PC-9 (cell line): Measurements from ENCODE around the gene PCDH8.

ENCODE experiments used
- EZH2 ChIP-seq: fragments of 200-600 bp; sonication (generic); IDR thresholded peaks from 2 replicates; pipeline ENCODE4 v1.8.0; 2017; ENCODE audit warnings: antibody characterized with exemption, low read depth
- TF ChIP-seq, protein P1 (sequence below): fragments of 200-600 bp; sonication (generic); conservative IDR thresholded peaks from 2 replicates; pipeline ENCODE4 v1.6.1; 2017; ENCODE audit warnings: mixed run types, antibody characterized with exemption, mild to moderate bottlenecking, moderate library complexity

DNA sequence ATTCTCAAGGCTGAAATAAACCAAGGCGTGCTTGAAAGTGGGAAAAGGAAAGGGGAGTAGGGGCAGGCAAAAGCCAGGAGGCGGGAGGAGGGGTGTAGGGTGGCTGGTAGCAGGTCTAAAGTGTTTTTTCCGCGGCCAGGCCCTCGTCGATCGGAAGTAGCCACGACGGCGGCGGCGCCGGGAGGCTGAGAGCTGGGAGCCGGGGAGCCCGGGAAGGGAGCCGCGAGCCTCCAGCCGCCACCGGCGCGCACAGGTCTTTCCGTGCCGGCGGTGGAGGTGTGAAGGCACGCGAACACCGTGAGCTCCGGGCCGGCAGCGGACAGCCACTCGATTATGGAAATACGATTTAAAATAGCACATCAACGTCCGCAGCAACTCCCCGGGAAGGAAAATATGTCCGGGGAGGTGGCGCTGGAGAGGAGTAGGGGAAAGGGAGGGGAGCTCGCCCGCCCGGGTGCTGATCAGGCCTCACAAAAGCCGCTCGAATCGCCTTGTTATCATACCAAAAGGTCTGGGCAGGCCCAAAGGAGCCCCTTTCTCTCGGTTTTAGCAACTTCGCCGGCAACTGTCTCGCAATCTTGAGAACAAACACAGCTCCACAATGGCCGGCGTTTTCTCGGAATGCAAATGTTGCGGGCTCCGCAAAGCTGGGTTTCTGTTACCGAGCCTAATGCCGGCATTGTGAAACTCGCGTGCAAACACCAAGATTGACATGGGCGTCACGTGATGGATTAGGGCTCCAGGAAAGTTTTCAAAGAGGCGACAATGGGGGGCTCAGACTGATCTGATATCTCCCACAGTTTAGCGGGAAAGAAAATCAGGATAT, 2.9 kb upstream of the PCDH8 start:
- TF ChIP-seq, protein P1, sequence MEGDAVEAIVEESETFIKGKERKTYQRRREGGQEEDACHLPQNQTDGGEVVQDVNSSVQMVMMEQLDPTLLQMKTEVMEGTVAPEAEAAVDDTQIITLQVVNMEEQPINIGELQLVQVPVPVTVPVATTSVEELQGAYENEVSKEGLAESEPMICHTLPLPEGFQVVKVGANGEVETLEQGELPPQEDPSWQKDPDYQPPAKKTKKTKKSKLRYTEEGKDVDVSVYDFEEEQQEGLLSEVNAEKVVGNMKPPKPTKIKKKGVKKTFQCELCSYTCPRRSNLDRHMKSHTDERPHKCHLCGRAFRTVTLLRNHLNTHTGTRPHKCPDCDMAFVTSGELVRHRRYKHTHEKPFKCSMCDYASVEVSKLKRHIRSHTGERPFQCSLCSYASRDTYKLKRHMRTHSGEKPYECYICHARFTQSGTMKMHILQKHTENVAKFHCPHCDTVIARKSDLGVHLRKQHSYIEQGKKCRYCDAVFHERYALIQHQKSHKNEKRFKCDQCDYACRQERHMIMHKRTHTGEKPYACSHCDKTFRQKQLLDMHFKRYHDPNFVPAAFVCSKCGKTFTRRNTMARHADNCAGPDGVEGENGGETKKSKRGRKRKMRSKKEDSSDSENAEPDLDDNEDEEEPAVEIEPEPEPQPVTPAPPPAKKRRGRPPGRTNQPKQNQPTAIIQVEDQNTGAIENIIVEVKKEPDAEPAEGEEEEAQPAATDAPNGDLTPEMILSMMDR, result no peak
- TF ChIP-seq EZH2, result no peak
